Aortic smooth muscle cell (primary cell): ENCODE measurements around the gene VEGFC. TPM values are rescaled to one million over a fixed set of nuclear protein-coding genes. Genes with fewer than 3 reads are reported as not detected.

Source experiments
- total RNA-seq: library from RNA; depleted of rRNA; stranded (reverse); fragments of >200 nt; gene quantifications from 2 replicates; pipeline ENCODE4 v1.2.3, GENCODE V29; 2014

The VEGFC gene, protein sequence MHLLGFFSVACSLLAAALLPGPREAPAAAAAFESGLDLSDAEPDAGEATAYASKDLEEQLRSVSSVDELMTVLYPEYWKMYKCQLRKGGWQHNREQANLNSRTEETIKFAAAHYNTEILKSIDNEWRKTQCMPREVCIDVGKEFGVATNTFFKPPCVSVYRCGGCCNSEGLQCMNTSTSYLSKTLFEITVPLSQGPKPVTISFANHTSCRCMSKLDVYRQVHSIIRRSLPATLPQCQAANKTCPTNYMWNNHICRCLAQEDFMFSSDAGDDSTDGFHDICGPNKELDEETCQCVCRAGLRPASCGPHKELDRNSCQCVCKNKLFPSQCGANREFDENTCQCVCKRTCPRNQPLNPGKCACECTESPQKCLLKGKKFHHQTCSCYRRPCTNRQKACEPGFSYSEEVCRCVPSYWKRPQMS
- 42.1 and 44.5 TPM in 2 replicates for total RNA-seq

DNA sequence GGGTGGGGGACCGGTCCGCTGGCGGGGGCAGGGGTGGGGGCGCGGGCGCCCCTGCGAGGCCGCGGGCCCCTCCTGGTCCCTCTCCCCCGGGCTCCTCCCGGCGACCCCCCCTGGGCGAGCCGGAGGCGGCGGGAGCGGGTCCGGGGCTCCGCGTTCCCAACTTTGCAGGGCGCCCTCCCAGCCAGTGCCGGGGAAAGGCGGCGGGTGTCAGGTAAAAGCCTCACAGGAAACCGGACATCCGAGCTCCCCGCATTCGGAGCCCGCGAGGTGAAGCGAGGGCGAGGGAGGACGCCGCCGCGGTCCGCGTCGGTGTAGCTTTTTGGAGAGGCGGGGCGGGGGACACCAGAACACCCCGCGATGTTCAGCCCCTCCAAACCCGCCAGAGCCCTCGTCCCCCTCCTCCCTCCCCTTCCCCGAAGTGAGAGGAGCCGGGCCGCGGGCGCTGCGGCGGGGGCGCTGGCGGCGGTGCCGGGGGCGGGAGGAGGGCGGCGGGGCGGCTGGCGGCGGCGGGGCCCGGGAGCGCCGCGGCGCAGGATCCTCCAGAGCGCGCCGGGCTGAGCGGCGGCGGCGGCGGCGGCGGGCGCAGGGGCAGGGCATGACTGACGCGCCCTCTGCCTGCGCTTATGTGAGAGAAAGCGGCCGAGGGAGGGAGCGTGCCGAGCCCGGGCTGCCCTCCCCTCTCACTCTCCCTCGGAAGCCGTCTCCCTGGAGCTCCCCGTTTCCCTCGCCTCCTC lies at the start of gene VEGFC:
VEGFC (minus strand) TSS at position 597 of the 734 bp plus-strand sequence. CDS start 611 bp downstream, outside the sequence.

